Measurements from ENCODE around the gene INPP5E. TPM values are rescaled to one million over a fixed set of nuclear protein-coding genes. Genes with fewer than 3 reads are reported as not detected.

The INPP5E gene
- total RNA-seq, 4 donors from 2014 or later, result 10.2 to 21.3 (median 13.4) TPM

GRCh38 chr9:136462664-136463063 is 23.0 kb upstream of the INPP5E start:
- WGBS, 2 donors, result 94 to 95% methylated on average over 11 to 17 of the region's 17 CpGs
- Histone ChIP-seq H3K27me3 (no peaks in the 10 kb centered on the region), H3K9me3 (no peaks in the 10 kb centered on the region), H3K4me1 (no peaks in the 10 kb centered on the region), H3K4me3 (replicated peaks in 1 of 3) (no peak overlapping the region), H3K27ac (no peak overlapping the region), H3K36me3 (peaks cover 91 to 95% of the 10 kb centered on the region in 2 donors)
- no peak for DNase-seq
- intact Hi-C loops (cut with DNase I), result no loop called here
- TF ChIP-seq CTCF (IDR thresholded peaks at IDR 0.05), result no peak
- TF ChIP-seq POLR2A (IDR thresholded peaks at IDR 0.05), result no peak

- Histone ChIP-seq H3K27ac (no peak overlapping the region), H3K27me3 (no peaks in the 10 kb centered on the region), H3K4me1 (no peaks in the 10 kb centered on the region), H3K36me3 (peaks cover 95% of the 10 kb centered on the region in 2 donors), H3K9me3 (no peaks in the 10 kb centered on the region), H3K4me3 (replicated peaks in 1 of 3) (no peak overlapping the region)
- 95 to 96% methylated on average over 22 to 23 of the region's 23 CpGs for WGBS, 2 donors
- DNase-seq, result no peak
- TF ChIP-seq POLR2A (IDR thresholded peaks at IDR 0.05) (no peak), CTCF (IDR thresholded peaks at IDR 0.05) (no peak)
- intact Hi-C loops (cut with DNase I), result no loop called here
These were observed 21.2 kb upstream of the INPP5E start for GRCh38 chr9:136460772-136461325.

- Histone ChIP-seq H3K36me3 (peaks cover 95% of the 10 kb centered on the region in 2 donors), H3K9me3 (no peaks in the 10 kb centered on the region)
These were observed 19.8 kb upstream of the INPP5E start for GRCh38 chr9:136459425-136459824.

GRCh38 chr9:136457326-136457725 is 17.7 kb upstream of the INPP5E start:
- Histone ChIP-seq H3K27ac (no peak overlapping the region), H3K4me3 (replicated peaks in 1 of 3) (no peak overlapping the region), H3K4me1 (no peaks in the 10 kb centered on the region), H3K36me3 (peaks cover 85 to 88% of the 10 kb centered on the region in 2 donors), H3K27me3 (no peaks in the 10 kb centered on the region), H3K9me3 (no peaks in the 10 kb centered on the region)
- TF ChIP-seq POLR2A (IDR thresholded peaks at IDR 0.05), result no peak
- WGBS, 2 donors, result 94 to 96% methylated on average over 12 to 24 of the region's 24 CpGs
- intact Hi-C loops (cut with DNase I), result no loop called here
- DNase-seq, result no peak

More at GRCh38 chr9:136459425-136459824, 19.8 kb upstream of the INPP5E start:
- Histone ChIP-seq H3K4me3 (replicated peaks in 1 of 3) (no peak overlapping the region), H3K4me1 (no peaks in the 10 kb centered on the region), H3K27me3 (no peaks in the 10 kb centered on the region), H3K27ac (no peak overlapping the region)
- TF ChIP-seq CTCF (IDR thresholded peaks at IDR 0.05) (no peak), POLR2A (IDR thresholded peaks at IDR 0.05) (no peak)
- DNase-seq, result no peak
- intact Hi-C loops (cut with DNase I), result no loop called here
- 93 to 97% methylated on average over 24 to 28 of the region's 28 CpGs for WGBS, 2 donors

GRCh38 chr9:136456258-136456657 is 16.6 kb upstream of the INPP5E start:
- TF ChIP-seq CTCF (IDR thresholded peaks at IDR 0.05), result no peak
- no peak for TF ChIP-seq POLR2A (IDR thresholded peaks at IDR 0.05)
- Histone ChIP-seq H3K36me3 (peaks cover 81 to 86% of the 10 kb centered on the region in 2 donors), H3K4me1 (no peaks in the 10 kb centered on the region), H3K9me3 (no peaks in the 10 kb centered on the region), H3K4me3 (replicated peaks in 1 of 3) (no peak overlapping the region), H3K27me3 (no peaks in the 10 kb centered on the region), H3K27ac (no peak overlapping the region)
- 91 to 94% methylated on average over 8 to 9 of the region's 9 CpGs for WGBS, 2 donors
- no peak for DNase-seq
- intact Hi-C loops (cut with DNase I), result no loop called here
